ENCODE measurements around the gene GRIP2.

Gene GRIP2

DNA sequence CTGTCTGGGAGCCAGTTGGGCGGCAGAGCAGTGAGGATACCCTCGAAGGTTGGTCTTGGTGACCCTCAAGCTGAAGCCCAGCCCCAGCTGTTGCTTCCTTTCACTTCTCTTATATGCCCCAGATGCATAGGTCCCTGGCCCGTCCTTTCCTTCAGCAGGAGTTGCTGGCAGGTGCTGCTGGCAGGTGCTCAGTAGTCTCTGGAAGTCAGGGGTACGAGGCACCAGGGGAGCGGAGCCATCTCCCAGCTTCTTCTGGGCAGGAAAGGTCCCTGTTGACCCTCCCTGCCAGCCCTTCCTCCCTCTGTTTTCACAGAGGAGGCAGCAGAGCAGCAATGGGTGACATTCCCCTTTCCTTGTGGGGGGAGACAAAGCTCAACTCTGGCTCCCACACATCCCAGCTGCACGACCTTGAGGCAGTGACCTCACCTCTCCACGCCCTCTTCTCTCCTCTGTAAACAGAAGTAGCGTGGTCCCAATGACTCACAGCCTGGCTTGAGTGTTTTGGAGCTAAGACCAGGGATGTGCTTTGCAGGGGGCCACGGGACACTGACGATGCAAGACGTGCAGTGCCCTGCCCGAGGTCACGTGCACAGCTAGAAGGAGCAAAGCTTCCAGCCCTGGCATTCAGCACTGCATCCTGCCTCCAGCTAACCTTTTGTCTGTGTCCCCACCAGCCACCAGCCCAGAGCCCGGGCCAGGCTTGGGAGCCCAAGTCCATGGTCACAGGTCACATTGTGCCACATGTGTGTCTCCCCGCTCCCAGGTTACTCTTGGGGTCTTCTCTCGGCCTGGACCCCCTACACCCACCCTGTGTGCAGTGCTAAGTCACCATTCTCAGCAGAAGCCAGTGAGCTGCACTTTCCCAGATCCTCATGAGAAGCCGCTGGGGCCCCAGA, 88.0 kb downstream of the GRIP2 start (continued):
- TF ChIP-seq TSHZ1 (tag by site-specific recombination; IDR thresholded peaks at IDR 0.05; ENCODE audit: borderline replicate concordance) (peak; percentile 75; the same call in 1 of the 2 replicates), ZNF785 (tag by site-specific recombination; IDR thresholded peaks at IDR 0.05) (peak; percentile 16), ZNF311 (tag by site-specific recombination; IDR thresholded peaks at IDR 0.05; ENCODE audit: borderline replicate concordance) (no peak), ZNF433 (tag by site-specific recombination; IDR thresholded peaks at IDR 0.05; ENCODE audit: low read depth) (no peak), YY1 (tag by site-specific recombination; IDR thresholded peaks at IDR 0.05) (no peak), OSR2 (tag by site-specific recombination; IDR thresholded peaks at IDR 0.05) (0 out of 2 replicates have a peak, but pooled peaks have one; percentile 40), SP2 (tag by site-specific recombination; IDR thresholded peaks at IDR 0.05) (peak; percentile 24; the same call in 1 of the 2 replicates), GLI2 (tag by site-specific recombination; IDR thresholded peaks at IDR 0.05; ENCODE audit: borderline replicate concordance, low read depth) (no peak; the same call in 1 of the 2 replicates), ATF2 (tag by site-specific recombination; IDR thresholded peaks at IDR 0.05; ENCODE audit: low read depth) (peak; percentile 66), ZSCAN23 (tag by site-specific recombination; IDR thresholded peaks at IDR 0.05) (peak; percentile 61; the same call in 1 of the 2 replicates), ZEB2 (tag by site-specific recombination; IDR thresholded peaks at IDR 0.05) (peak; percentile 93), ZBTB26 (tag by site-specific recombination; optimal IDR thresholded peaks at IDR 0.05) (peak; percentile 49), ZNF2 (tag by site-specific recombination; IDR thresholded peaks at IDR 0.05) (no peak), ZNF501 (tag by site-specific recombination; IDR thresholded peaks at IDR 0.05) (no peak), ZNF747 (tag by site-specific recombination; IDR thresholded peaks at IDR 0.05) (no peak), ZNF341 (tag by site-specific recombination; IDR thresholded peaks at IDR 0.05; ENCODE audit: low read depth) (no peak), ZNF132 (tag by site-specific recombination; IDR thresholded peaks at IDR 0.05; ENCODE audit: borderline replicate concordance) (no peak), ZBTB8A (tag by site-specific recombination; IDR thresholded peaks at IDR 0.05) (no peak), ZNF48 (tag by site-specific recombination; IDR thresholded peaks at IDR 0.05) (no peak), ZNF777 (tag by site-specific recombination; IDR thresholded peaks at IDR 0.05; ENCODE audit: borderline replicate concordance) (no peak), ZNF639 (tag by site-specific recombination; IDR thresholded peaks at IDR 0.05) (peak; percentile 91), ZNF16 (tag by site-specific recombination; IDR thresholded peaks at IDR 0.05; ENCODE audit: low read depth) (no peak), KLF10 (tag by site-specific recombination; IDR thresholded peaks at IDR 0.05) (peak; percentile 77), ZNF239 (tag by site-specific recombination; IDR thresholded peaks at IDR 0.05) (no peak), ZNF660 (tag by site-specific recombination; IDR thresholded peaks at IDR 0.05) (peak; percentile 31; the same call in 1 of the 2 replicates), ZNF391 (tag by site-specific recombination; IDR thresholded peaks at IDR 0.05; ENCODE audit: borderline replicate concordance, low read depth) (0 out of 2 replicates have a peak, but pooled peaks have one; percentile 35), SP7 (tag by site-specific recombination; IDR thresholded peaks at IDR 0.05) (peak; percentile 97)
- TF ChIP-seq, protein P1, sequence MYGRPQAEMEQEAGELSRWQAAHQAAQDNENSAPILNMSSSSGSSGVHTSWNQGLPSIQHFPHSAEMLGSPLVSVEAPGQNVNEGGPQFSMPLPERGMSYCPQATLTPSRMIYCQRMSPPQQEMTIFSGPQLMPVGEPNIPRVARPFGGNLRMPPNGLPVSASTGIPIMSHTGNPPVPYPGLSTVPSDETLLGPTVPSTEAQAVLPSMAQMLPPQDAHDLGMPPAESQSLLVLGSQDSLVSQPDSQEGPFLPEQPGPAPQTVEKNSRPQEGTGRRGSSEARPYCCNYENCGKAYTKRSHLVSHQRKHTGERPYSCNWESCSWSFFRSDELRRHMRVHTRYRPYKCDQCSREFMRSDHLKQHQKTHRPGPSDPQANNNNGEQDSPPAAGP (tag by site-specific recombination; IDR thresholded peaks at IDR 0.05): peak; percentile 100
- TF ChIP-seq, protein P2, sequence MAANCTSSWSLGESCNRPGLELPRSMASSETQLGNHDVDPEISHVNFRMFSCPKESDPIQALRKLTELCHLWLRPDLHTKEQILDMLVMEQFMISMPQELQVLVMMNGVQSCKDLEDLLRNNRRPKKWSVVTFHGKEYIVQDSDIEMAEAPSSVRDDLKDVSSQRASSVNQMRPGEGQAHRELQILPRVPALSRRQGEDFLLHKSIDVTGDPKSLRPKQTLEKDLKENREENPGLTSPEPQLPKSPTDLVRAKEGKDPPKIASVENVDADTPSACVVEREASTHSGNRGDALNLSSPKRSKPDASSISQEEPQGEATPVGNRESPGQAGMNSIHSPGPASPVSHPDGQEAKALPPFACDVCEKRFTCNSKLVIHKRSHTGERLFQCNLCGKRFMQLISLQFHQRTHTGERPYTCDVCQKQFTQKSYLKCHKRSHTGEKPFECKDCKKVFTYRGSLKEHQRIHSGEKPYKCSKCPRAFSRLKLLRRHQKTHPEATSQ (tag by site-specific recombination; IDR thresholded peaks at IDR 0.05): 0 out of 2 replicates have a peak, but pooled peaks have one; percentile 26
